ENCODE measurements around the gene ANO7.

- TF ChIP-seq CTCF (conservative IDR thresholded peaks at IDR 0.05) (no peak), ZFX (IDR thresholded peaks at IDR 0.05) (no peak)
Measured at GRCh38 chr2:241254904-241255351, 66.5 kb downstream of the ANO7 start.

Measured in C4-2B (cell line).